ENCODE data around the gene UGT1A6. TPM values are rescaled to one million over a fixed set of nuclear protein-coding genes. Genes with fewer than 3 reads are reported as not detected.

Gene UGT1A6
- total and polyA plus RNA-seq, 2 donors (not counting 3 experiments of a cell fraction or from before 2014, with no cell fraction given), result not detected

DNA sequence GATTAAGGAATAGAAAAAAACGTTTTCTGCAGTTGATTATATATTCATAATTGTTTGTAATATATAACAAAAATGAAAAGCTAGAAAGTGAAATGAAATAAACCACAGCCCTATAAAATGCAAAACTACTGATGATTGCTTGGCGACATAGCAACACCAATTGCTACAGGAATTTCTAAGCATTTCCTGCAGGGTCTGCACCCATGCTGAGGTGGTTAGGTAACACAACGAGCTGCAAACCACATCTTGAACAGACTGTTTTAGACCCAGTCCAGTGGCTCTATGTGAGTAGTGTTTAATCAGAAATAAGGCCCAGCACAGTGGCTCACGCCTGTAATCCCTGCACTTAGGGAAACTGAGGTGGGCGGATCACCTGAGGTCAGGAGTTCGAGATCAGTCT lies 38.2 kb upstream of the UGT1A6 start:
- ChIA-PET CTCF (no interaction called here), POLR2A (no interaction called here)
- FAIRE-seq (no peak), DNase-seq (ENCODE audit: low read depth, low spot score) (no peak)
- Histone ChIP-seq H3K27ac (ENCODE audit: insufficient read depth, low read depth, low read length) (no peak overlapping the region), H4K20me1 (replicated peaks; ENCODE audit: control insufficient read depth, extremely low read depth, insufficient read depth, low read length) (no peaks in the 10 kb centered on the region), H3K36me3 (ENCODE audit: control insufficient read depth in 2 of 2, extremely low read depth in 1 of 2, insufficient read depth in 2 of 2, low read length in 2 of 2) (no peaks in the 10 kb centered on the region), H3K4me3 (replicated peaks in 1 of 3; ENCODE audit: insufficient read depth in 1 of 3, low read depth in 1 of 3, low read length in 3 of 3) (no peak overlapping the region), H3K9ac (replicated peaks; ENCODE audit: extremely low read depth, insufficient read depth, low read length) (no peak overlapping the region), H3K9me1 (replicated peaks; ENCODE audit: control insufficient read depth, extremely low read depth, insufficient read depth, low read length) (no peaks in the 10 kb centered on the region), H3K79me2 (ENCODE audit: control insufficient read depth, insufficient read depth, low read length) (no peaks in the 10 kb centered on the region), H3K4me1 (ENCODE audit: control insufficient read depth, extremely low read depth, insufficient read depth, low read length) (no peaks in the 10 kb centered on the region), H3K9me3 (replicated peaks; ENCODE audit: control insufficient read depth, insufficient read depth, low read length) (no peaks in the 10 kb centered on the region), H2AFZ (ENCODE audit: low read depth, low read length) (no peak overlapping the region), H3K4me2 (ENCODE audit: insufficient read depth, low read length) (no peak overlapping the region), H3K27me3 (ENCODE audit: control insufficient read depth in 2 of 2, insufficient read depth in 2 of 2, low read length in 2 of 2) (no peaks in the 10 kb centered on the region)
- dilution Hi-C loops (cut with MboI; ENCODE audit: extremely low pct_ligation_motif_present, low sequenced_read_pairs) (no loop called here), intact Hi-C loops (cut with micrococcal nuclease) (no loop called here)
- BruUV-seq (replicated peaks), result no TSS peak
- TF ChIP-seq MYC (IDR thresholded peaks at IDR 0.05; ENCODE audit: low read depth, low read length) (no peak), FOS (IDR thresholded peaks at IDR 0.05; ENCODE audit: borderline replicate concordance, insufficient read depth, low read length) (no peak), CTCF (IDR thresholded peaks at IDR 0.05; ENCODE audit: extremely low read depth in 1 of 2, insufficient read depth in 1 of 2, low read depth in 1 of 2, low read length in 2 of 2) (no peak), JUN (IDR thresholded peaks at IDR 0.05; ENCODE audit: borderline replicate concordance, insufficient read depth, insufficient read length, low read depth) (no peak), POLR2A (IDR thresholded peaks at IDR 0.05; ENCODE audit: low read depth, low read length) (no peak), EZH2 (IDR thresholded peaks at IDR 0.05; ENCODE audit: borderline replicate concordance, low read depth, low read length, severe bottlenecking) (no peak), POLR2AphosphoS5 (IDR thresholded peaks at IDR 0.05; ENCODE audit: insufficient read depth, low read depth, low read length) (no peak), GATA2 (IDR thresholded peaks at IDR 0.05; ENCODE audit: insufficient read depth, insufficient read length, low read depth, low read length) (no peak)
- TF ChIP-seq, protein P1, sequence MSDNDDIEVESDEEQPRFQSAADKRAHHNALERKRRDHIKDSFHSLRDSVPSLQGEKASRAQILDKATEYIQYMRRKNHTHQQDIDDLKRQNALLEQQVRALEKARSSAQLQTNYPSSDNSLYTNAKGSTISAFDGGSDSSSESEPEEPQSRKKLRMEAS (IDR thresholded peaks at IDR 0.05; ENCODE audit: insufficient read depth, insufficient read length), result no peak
